ENCODE measurements around the gene BARHL2. TPM values are rescaled to one million over a fixed set of nuclear protein-coding genes. Genes with fewer than 3 reads are reported as not detected.
A peak's percentile ranks its signal among the peaks of the same experiment; 100 is the strongest.

BARHL2 gene
- not detected for total RNA-seq

DNA sequence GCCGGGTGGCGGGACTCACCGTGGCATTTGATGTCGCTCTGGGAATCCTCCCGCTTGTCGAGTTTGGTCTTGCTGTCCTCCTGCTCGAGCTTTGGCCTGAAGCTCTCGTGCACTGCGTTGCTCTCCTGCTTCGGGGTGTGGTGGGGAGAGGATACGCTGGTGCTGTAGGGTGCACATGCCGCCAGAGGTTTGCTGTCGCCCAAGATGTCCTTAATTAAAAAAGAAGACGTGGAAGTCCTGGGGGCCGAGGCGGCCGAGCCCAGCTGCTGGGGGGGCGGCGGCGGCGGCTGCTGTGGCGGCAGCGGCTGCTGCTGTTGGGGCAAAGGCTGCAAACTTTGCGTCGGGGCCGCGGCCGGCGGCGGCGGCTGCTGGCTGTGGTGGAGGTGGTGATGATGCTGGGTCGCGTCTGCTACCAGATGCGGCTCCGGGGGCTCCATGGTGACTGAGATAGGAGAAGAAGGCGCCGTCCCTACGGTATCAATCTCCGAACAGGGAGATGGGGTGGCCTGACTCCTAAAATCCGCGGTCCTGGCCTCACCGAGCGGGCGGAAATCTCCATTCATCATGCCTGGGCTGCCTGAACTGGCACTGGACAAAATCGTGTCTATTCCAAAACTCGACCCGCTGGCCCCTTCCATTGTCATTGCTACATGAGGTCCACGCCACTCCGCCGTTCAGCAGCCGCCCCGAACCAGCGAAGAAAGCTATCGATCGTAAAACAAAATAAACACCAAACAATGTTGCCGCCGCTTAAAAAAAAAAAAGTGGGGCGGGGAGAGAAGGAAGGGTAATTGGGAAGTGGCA is at the start of gene BARHL2:
Gene BARHL2 (minus strand): TSS at position 751 of the 804 bp plus-strand sequence. CDS start 107 bp downstream, at position 644.
- peak within 1 kb of the TSS; percentile 63 for H3K4me3 Mint-ChIP-seq
- H3K27ac Mint-ChIP-seq: peak within 1 kb of the TSS; percentile 72
- peaks cover 19% of the 10 kb centered on the region for H3K4me1 Mint-ChIP-seq
- no peak for DNase-seq
- peaks cover 14% of the 10 kb centered on the region for H3K36me3 Mint-ChIP-seq
- peaks cover 9% of the 10 kb centered on the region for H3K9me3 Mint-ChIP-seq
- peaks cover 95% of the 10 kb centered on the region for H3K27me3 Mint-ChIP-seq

DNA sequence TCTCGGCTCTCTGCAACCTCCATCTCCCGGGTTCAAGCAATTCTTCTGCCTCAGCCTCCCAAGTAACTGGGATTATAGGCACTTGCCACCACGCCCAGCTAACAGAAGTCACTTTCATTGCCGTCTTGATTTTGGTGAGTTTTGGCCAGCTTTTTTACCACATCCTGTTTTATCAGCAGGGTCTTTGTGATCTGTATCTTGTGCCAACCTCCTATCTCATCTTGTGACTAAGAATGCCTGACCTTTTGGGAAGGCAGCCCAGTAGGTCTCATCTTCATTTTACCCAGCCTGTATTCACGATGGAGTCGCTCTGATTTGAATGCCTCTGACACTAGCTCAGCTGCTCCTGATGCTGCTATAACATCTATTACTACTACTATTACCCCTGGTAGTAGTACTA is 46.8 kb upstream of the BARHL2 start:
- H3K27ac Mint-ChIP-seq: no peak overlapping the region

DNA sequence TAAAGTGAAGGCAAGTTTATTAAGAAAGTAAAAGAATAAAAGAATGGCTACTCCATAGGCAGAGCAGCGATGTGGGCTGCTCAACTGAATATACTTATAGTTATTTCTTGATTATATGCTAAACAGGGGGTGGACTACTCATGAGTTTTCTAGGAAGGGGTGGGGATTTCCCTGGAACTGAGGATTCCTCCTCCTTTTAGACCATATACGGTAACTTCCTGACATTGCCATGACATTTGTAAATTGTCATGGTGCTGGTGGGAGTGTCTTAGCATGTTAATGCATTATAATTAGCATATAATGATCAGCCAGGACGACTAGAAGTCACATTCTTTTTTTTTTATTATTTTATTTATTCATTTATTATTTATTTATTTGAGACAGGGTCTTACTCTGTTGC is 46.4 kb upstream of the BARHL2 start:
- DNase-seq: no peak
- no peak overlapping the region for H3K4me3 Mint-ChIP-seq
- peaks cover 4% of the 10 kb centered on the region for H3K4me1 Mint-ChIP-seq
- peaks cover 59% of the 10 kb centered on the region for H3K27me3 Mint-ChIP-seq
- H3K27ac Mint-ChIP-seq: no peak overlapping the region
- H3K36me3 Mint-ChIP-seq: no peaks in the 10 kb centered on the region
- H3K9me3 Mint-ChIP-seq: peaks cover 3% of the 10 kb centered on the region

More for the DNA sequence above, 46.8 kb upstream of the BARHL2 start:
- peaks cover 59% of the 10 kb centered on the region for H3K27me3 Mint-ChIP-seq
- H3K4me1 Mint-ChIP-seq: peaks cover 4% of the 10 kb centered on the region
- peaks cover 3% of the 10 kb centered on the region for H3K9me3 Mint-ChIP-seq
- no peak overlapping the region for H3K4me3 Mint-ChIP-seq
- no peaks in the 10 kb centered on the region for H3K36me3 Mint-ChIP-seq
- no peak for DNase-seq

DNA sequence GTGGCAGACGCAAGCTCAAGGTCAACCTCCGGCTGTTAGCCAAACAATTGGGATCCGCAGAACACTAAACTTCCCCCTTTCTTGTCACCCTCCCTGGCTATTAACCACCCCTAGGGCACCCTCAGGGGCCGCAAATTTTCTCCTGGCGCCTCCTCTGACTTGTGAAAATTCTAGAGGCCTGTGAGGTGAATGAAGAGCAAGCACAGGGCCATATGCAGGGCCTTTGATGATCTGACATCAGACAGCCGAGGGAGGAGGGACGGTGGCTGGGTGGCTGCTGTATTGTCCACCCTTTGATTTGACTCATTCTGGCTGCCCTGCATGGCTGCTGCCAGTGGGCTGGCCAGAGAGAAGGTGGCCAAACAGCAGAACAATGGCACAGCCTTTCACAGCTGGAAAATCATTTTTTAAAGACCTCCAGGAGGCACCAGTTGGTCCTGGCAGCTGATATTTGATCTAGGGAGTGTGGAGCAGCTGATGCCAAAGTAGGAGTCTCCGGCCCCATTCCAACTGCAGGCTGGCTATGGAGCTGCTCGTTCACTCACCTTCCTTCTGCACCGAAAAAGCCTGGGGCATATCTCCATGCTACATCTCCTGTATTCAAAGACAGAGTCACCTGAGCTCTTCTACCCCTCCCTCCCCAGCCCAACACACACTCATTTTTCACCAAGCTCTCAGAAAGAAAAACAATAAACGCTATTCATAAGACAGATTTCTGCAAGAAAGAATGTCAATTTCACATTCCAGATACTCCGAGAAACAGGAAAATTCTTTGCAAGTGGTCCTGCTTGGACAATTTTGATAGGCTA is 44.9 kb upstream of the BARHL2 start:
- Mint-ChIP-seq H3K4me1 (peaks cover 4% of the 10 kb centered on the region), H3K4me3 (no peak overlapping the region), H3K36me3 (no peaks in the 10 kb centered on the region), H3K9me3 (peaks cover 3% of the 10 kb centered on the region), H3K27ac (no peak overlapping the region), H3K27me3 (peaks cover 55% of the 10 kb centered on the region)
- DNase-seq: no peak

DNA sequence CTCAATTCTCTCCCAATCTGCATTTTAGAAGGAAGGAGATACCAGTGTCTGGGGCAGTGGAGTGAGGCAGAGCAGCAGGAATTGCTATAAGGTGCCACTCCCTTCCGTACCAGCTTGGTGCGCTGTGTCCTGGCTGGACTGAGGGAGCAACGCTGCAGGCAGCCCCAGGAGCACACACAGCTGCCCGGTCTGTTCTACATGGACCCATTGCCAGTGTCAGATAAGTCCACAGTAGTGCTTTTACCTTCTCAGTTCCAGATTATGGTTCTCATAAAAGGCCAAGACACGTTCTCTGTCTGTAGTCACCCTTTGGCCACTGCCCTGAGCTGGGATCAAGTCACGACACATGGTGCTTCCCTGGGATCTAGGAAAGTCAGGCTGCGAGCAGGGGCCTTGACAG is 44.1 kb upstream of the BARHL2 start:
- H3K27ac Mint-ChIP-seq: no peak overlapping the region
- H3K4me1 Mint-ChIP-seq: peaks cover 4% of the 10 kb centered on the region

DNA sequence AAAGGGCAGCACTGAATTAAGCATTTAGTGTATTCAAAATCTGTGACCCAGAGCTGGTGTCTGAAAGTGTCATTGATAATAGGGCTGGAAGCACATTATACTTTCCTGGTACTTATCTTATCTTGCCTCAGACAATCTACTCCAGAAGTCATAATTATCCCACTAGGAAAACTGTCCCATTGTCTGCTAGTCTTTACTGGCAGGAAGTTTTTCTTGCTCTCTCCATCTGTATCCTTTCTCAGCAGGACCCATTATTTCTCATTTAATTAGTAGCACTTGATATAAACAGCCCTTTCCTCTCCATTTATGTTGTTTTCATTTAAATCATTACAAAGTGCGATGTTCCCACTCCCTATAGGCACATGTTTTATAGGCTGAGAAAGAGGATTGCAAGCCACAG is 36.5 kb upstream of the BARHL2 start:
- H3K36me3 Mint-ChIP-seq: no peaks in the 10 kb centered on the region
- H3K4me3 Mint-ChIP-seq: no peak overlapping the region
- no peak for DNase-seq
- peaks cover 55% of the 10 kb centered on the region for H3K27me3 Mint-ChIP-seq
- no peaks in the 10 kb centered on the region for H3K9me3 Mint-ChIP-seq
- no peak overlapping the region for H3K27ac Mint-ChIP-seq
- H3K4me1 Mint-ChIP-seq: no peaks in the 10 kb centered on the region

More for the DNA sequence above, 44.1 kb upstream of the BARHL2 start:
- H3K4me3 Mint-ChIP-seq: no peak overlapping the region
- H3K27me3 Mint-ChIP-seq: peaks cover 58% of the 10 kb centered on the region
- H3K9me3 Mint-ChIP-seq: peaks cover 3% of the 10 kb centered on the region
- H3K36me3 Mint-ChIP-seq: no peaks in the 10 kb centered on the region
- DNase-seq: no peak

DNA sequence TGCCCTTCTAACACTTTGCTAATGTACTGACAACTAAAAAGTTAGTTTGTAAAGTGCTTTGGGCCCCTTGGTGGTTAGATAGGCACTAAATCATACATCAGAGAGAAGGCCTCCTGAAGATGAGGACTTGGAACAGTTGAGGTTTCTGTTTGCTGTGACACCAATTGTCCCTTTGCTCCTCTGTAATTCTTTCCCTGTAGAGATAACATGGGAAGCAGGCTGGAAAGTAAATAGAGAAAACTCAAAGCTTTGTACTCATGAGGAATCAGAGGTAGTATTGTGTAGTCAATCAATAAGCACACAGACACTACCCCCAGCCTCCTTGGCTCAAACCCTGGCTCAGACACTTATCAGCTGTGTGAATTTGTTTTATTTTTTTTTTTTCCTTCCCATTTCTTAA is 31.6 kb upstream of the BARHL2 start:
- no peak overlapping the region for H3K27ac Mint-ChIP-seq
- no peak overlapping the region for H3K4me3 Mint-ChIP-seq
- H3K27me3 Mint-ChIP-seq: peaks cover 54% of the 10 kb centered on the region
- no peaks in the 10 kb centered on the region for H3K36me3 Mint-ChIP-seq
- no peaks in the 10 kb centered on the region for H3K4me1 Mint-ChIP-seq
- DNase-seq: no peak
- no peaks in the 10 kb centered on the region for H3K9me3 Mint-ChIP-seq

DNA sequence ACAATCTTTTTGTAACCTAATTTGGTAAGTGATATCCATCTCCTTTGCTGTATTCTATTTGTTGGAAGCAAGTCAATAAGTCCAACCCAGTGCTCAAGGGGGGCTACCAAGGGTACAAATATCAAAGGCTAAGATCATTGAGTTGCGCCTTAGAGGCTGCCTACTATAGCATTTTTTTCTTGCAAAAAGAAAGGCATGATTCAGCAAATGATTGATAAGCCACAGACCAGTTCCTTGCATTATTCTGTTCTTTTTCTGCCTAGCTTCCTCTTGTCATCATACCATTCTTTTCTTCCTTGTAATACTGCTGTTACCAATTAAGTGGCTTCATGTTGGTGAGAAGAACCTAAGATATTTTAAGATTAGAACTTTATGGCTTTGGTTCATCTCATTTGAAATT is 29.8 kb upstream of the BARHL2 start:
- Mint-ChIP-seq H3K9me3 (no peaks in the 10 kb centered on the region), H3K27ac (no peak overlapping the region), H3K4me1 (no peaks in the 10 kb centered on the region), H3K36me3 (no peaks in the 10 kb centered on the region), H3K27me3 (peaks cover 46% of the 10 kb centered on the region), H3K4me3 (no peak overlapping the region)
- no peak for DNase-seq

DNA sequence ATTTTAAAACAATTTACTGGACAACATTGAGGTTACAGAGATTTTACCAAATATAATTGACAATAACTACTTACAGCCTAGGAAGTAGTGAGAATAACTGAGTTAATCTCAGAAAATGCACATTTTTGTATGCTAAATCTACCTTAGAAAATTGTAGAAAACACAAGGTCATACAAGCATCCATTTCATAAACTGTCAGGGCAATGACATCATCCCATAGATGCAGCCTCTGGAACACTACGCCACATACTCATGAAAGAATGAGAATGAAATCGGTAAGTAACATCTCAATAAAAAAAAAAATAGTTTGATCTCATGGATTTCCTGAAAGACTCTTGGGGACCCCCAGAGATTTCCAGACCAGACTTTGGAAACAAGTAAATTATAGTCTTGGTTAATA is 28.9 kb upstream of the BARHL2 start:
- no peak for DNase-seq
- Mint-ChIP-seq H3K36me3 (no peaks in the 10 kb centered on the region), H3K4me1 (no peaks in the 10 kb centered on the region), H3K9me3 (no peaks in the 10 kb centered on the region), H3K27ac (no peak overlapping the region), H3K27me3 (peaks cover 43% of the 10 kb centered on the region), H3K4me3 (no peak overlapping the region)

DNA sequence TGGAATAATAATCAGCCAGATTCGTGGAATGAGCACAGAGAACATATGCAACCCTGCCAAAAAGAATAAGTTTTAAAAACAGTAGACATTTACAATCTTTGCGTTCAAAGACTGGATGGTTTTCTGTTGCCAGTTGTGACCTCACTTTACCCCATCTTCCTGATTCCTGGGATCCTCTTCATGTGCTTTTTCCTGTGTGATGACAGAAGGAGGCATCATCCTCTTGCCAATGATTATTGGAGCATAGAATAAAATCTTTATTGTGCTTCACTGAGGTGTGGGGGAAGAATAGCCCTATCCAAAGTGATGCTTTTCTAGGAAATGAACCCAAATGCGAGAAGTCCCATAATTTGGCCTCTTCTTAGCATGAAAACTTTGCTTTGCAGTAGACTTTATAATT is 15.0 kb upstream of the BARHL2 start:
- peaks cover 20% of the 10 kb centered on the region for H3K4me1 Mint-ChIP-seq
- peaks cover 4% of the 10 kb centered on the region for H3K36me3 Mint-ChIP-seq
- no peak overlapping the region for H3K27ac Mint-ChIP-seq
- peaks cover 92% of the 10 kb centered on the region for H3K27me3 Mint-ChIP-seq
- no peak overlapping the region for H3K4me3 Mint-ChIP-seq
- no peak for DNase-seq
- peaks cover 2% of the 10 kb centered on the region for H3K9me3 Mint-ChIP-seq

DNA sequence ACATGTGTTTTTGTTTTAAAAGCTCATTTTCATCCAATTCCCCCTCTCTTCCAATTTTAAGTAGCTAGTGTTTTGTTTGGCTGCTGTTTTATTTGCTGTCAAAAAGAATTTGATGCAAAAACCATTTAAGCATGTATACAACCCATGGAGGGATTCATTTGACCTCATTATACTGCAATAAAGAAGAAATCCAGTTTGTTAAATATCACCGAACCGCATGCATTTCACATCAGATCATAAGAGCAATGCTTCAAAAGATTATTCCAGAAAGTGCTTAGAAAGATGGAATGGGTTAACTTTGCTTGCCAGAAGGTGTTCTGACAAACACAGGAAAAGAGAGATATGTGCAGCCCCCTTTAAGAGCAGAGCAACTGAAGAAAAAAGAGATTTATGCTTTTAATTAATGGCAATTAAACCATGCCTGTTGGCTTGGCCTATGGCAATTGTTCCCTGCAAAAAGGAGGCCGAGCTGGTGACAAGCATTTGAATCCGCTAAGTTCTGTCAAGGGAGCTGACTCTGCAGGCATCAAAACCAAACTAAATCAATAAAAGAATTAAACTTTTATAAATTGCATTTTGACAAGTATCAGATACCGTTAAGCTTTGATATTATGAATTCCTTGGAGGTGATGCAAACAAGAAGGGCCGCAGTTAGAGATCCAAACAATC is 14.4 kb upstream of the BARHL2 start:
- Mint-ChIP-seq H3K4me3 (no peak overlapping the region), H3K4me1 (peaks cover 23% of the 10 kb centered on the region), H3K9me3 (peaks cover 2% of the 10 kb centered on the region), H3K36me3 (peaks cover 4% of the 10 kb centered on the region), H3K27ac (no peak overlapping the region), H3K27me3 (peaks cover 94% of the 10 kb centered on the region)
- DNase-seq: no peak

DNA sequence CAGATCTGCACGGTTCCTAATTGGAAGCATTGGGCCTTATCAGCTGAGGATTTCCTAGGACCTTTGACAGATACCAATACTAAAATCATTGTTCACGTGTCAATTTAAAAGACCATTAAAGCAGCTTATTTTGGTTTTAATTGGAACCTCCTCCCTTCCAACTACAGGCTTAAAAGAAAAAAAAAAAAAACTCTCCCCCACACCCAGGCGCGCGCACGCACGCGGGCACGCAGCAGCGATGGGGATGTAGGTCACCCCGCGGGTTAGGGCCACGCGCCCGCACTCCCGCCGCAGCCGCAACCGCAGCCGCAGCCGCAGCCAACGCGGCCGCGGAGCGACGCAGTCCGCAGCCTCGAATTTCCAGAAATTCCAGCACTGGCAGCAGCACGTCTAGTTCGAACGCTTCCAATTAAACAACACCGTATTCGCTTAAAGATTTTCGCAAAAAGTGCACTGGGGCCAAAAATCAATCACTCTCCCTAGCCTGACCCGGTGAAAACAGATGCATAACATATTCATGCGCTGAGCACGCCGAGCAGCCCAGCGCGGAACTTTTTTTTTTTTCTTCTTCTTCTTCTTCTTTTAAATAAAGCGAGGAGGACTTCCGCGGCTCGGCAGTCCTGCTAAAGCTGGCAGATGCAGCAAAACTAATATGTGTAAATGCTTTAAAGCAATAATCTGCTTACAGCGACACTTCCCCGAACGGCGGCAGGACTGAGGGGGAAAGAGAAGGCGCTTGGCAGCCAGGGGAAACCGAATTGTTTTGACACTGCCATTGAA is 13.3 kb upstream of the BARHL2 start:
- Mint-ChIP-seq H3K36me3 (peaks cover 11% of the 10 kb centered on the region), H3K4me3 (peak overlapping the region; percentile 69)

DNA sequence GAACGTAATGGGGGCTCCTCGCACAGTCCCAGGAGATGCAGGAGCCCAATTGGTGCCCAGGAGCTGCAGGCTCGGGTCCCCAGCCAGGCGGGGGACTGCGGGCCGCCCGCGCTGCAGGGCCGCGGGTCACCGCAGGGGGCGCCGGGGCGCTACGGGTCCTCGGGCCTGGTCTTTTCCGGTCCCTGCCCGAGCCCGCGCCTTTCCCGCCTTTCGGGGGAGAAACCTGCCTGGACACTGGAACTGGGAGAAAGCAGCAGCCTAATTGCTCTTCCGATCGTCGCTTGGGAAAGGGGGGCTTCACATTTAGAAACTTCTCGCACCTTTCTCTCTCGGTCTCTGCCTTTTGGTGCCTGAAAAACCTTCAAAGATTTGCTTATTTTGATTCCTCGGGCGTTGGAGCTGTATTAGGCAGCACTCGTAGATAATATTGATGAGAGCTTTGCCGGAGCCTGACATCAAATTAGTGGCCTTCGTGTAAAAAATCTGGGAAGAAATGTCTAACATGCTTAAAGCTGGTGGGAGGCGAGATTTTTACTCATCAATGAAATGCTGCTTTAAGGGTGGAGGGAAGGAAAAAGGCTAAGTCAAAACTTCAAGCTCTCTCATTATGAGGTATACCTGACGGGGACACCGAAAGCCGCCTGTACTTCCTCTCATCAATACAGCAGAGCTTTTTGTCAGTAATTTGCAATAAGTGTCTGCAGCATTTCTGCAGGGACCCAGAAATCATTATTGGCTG is 12.6 kb upstream of the BARHL2 start:
- Mint-ChIP-seq H3K27ac (no peak overlapping the region), H3K4me1 (peaks cover 36% of the 10 kb centered on the region), H3K36me3 (peaks cover 11% of the 10 kb centered on the region), H3K4me3 (peak overlapping the region; percentile 29), H3K27me3 (peaks cover 100% of the 10 kb centered on the region), H3K9me3 (peaks cover 5% of the 10 kb centered on the region)
- peak; percentile 48 for DNase-seq

More for the DNA sequence above, 13.3 kb upstream of the BARHL2 start:
- no peak for DNase-seq
- Mint-ChIP-seq H3K4me1 (peaks cover 33% of the 10 kb centered on the region), H3K9me3 (peaks cover 5% of the 10 kb centered on the region), H3K27me3 (peaks cover 100% of the 10 kb centered on the region), H3K27ac (no peak overlapping the region)
